Prostate gland (tissue), 2 donors: Measurements from ENCODE around the gene FAM222A. TPM values are rescaled to one million over a fixed set of nuclear protein-coding genes. Genes with fewer than 3 reads are reported as not detected.

ENCODE experiments used
- DNase-seq: peaks from one replicate; pipeline ENCODE4 v3.0.0-alpha.2; 2019; ENCODE audit warnings: low spot score
- H3K27ac ChIP-seq, 2 donors: fragments of 200-600 bp; sonication (generic); 2 replicates each; pipeline ENCODE4 v1.5.1; 2017 to 2019
- H3K27me3 ChIP-seq: fragments of 200-600 bp; sonication (generic); replicated peaks from 2 replicates; pipeline ENCODE4 v1.5.1; 2019; ENCODE audit not compliant: insufficient read depth
- H3K36me3 ChIP-seq, 2 donors: fragments of 200-600 bp; sonication (generic); 1 replicate in 1 of 2; 2 replicates in 1 of 2; pipeline versions ENCODE4 v1.5.1 to v1.8.1; 2017 to 2019
- H3K4me1 ChIP-seq: fragments of 200-600 bp; sonication (generic); replicated peaks from 2 replicates; pipeline ENCODE4 v1.5.1; 2019
- H3K4me3 ChIP-seq, 2 donors: fragments of 200-600 bp; sonication (generic); 2 replicates each; pipeline ENCODE4 v1.5.1; 2017 to 2019
- H3K9me3 ChIP-seq: fragments of 200-600 bp; sonication (generic); 2 replicates; pipeline ENCODE4 v1.5.1; 2017
- POLR2A ChIP-seq: fragments of 450-650 bp; IDR thresholded peaks from one replicate; pipeline ENCODE4 v1.6.1; 2016; ENCODE audit warnings: antibody characterized with exemption, mild to moderate bottlenecking
- POLR2AphosphoS5 ChIP-seq: sonication (generic); formaldehyde crosslinking; IDR thresholded peaks from one replicate; pipeline ENCODE4 v1.6.1; 2017; ENCODE audit warnings: antibody characterized with exemption
- WGBS: methylation state at CpG from one replicate; pipeline ENCODE4 v1.1.5; 2018; 5-methylcytosine and 5-hydroxymethylcytosine counted together
- intact Hi-C: fragments of 100-400 bp; cut with DNase I; formaldehyde crosslinking; loops from one replicate; pipeline ENCODE4 v1.14.2; 2022
- total RNA-seq, 2 donors: library from RNA; depleted of rRNA; stranded (reverse); fragments of >200 nt; gene quantifications; one replicate each; pipeline ENCODE4 v1.1.0, GENCODE V29; 2016
- TF ChIP-seq, protein P1 (sequence below), 4 experiments: fragments of 200-600 bp in 2 of 4; fragments of 450-650 bp in 2 of 4; sonication (generic) in 2 of 4; IDR thresholded peaks; 1 replicate in 3 of 4; 2 replicates in 1 of 4; pipeline ENCODE4 v1.5.1; 2016 to 2019; ENCODE audit warnings: antibody characterized with exemption in 4 of 4, mild to moderate bottlenecking in 2 of 4, moderate library complexity in 2 of 4

Gene FAM222A
- total RNA-seq, 2 donors from 2014 or later, result 2.0 to 52.3 TPM

DNA sequence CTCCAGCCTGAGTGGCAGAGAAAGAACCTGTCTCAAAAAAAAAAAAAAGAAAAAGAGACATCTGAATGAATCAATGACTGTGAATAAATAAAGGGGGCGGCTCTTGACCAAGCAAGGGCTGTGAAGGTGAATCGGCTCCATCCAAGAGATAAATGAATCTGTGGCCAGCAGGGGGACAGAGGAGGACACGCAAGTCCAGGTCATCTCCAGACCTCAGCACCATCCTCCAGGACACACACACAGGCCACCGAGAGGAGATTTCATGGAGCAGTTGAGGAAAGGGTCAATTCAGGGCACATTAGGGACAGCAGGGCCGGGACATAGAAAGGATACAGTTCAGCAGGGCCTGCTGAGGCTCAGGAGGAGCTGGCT is 98.0 kb downstream of the FAM222A start:
- H3K9me3 ChIP-seq, result no peaks in the 10 kb centered on the region
- 81% methylated on average over 5 of the region's 5 CpGs for WGBS
- intact Hi-C loops, result no loop called here

DNA sequence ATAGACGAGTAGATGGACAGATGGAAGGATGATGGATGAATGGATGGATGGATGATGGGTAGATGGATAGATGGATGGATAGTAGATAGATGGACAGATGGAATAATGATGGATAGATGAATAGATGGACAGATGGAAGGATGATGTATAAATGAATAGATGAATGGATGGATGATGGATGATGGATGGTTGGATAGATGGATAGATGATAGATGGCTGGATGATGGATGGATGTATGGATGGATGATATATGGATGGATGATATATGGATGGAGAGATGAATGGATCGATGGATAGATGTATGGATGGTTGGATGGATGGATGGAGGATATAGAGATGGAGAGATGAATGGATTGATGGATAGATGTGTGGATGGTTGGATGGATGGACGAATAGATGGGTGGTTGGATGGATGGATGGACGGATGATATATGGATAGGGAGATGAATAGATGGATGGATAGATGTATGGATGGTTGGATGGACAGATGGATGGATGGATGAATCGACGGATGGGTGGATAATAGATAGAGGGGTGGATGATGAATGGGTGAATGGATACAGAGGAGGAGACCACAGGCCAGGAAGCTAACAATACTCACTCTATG is 100.3 kb downstream of the FAM222A start:
- Histone ChIP-seq H3K4me3 (no peak overlapping the region), H3K27ac (no peak overlapping the region), H3K27me3 (no peaks in the 10 kb centered on the region), H3K36me3 (no peaks in the 10 kb centered on the region), H3K4me1 (no peaks in the 10 kb centered on the region), H3K9me3 (no peaks in the 10 kb centered on the region)
- intact Hi-C loops, result no loop called here
- WGBS, result 95% methylated on average over 6 of the region's 6 CpGs
- no peak for DNase-seq
- TF ChIP-seq, protein P1, sequence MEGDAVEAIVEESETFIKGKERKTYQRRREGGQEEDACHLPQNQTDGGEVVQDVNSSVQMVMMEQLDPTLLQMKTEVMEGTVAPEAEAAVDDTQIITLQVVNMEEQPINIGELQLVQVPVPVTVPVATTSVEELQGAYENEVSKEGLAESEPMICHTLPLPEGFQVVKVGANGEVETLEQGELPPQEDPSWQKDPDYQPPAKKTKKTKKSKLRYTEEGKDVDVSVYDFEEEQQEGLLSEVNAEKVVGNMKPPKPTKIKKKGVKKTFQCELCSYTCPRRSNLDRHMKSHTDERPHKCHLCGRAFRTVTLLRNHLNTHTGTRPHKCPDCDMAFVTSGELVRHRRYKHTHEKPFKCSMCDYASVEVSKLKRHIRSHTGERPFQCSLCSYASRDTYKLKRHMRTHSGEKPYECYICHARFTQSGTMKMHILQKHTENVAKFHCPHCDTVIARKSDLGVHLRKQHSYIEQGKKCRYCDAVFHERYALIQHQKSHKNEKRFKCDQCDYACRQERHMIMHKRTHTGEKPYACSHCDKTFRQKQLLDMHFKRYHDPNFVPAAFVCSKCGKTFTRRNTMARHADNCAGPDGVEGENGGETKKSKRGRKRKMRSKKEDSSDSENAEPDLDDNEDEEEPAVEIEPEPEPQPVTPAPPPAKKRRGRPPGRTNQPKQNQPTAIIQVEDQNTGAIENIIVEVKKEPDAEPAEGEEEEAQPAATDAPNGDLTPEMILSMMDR (IDR thresholded peaks at IDR 0.05), result no peak
- TF ChIP-seq POLR2AphosphoS5 (no peak), POLR2A (no peak)

More for the DNA sequence above, 98.0 kb downstream of the FAM222A start:
- Histone ChIP-seq H3K36me3 (no peaks in the 10 kb centered on the region), H3K27ac (no peak overlapping the region), H3K4me1 (no peaks in the 10 kb centered on the region), H3K4me3 (no peak overlapping the region), H3K27me3 (no peaks in the 10 kb centered on the region)
- DNase-seq, result no peak
- TF ChIP-seq, protein P1 (IDR thresholded peaks at IDR 0.05), result no peak
- TF ChIP-seq POLR2AphosphoS5 (no peak), POLR2A (no peak)

DNA sequence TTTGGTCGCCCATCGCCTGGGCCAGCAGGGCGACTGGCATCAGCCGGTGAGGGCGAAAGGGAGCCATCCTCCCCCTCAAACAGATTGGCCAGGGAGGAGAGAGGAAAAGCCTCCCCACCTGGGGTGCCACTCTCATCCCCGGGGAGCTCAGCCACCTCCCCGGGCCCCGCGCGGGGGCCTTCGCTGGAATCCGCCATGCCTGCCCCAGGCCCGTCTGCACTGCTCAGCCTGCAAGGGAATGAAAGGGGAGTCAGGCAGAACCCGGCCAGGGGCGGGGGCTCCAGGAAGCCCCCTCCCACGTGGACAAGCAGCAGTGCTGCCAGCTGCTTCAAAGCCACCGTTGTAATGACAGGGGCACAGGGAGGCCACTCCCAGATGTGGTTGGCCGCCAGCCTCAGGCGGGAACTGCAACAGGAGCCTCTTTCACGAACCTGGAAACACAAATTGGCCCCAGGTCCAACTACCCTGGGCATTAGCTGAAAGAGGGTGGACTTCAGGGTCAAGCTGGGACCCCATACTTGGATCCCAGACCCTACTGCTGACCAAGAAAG is 101.0 kb downstream of the FAM222A start:
- no peak for DNase-seq
- intact Hi-C loops, result no loop called here
- Histone ChIP-seq H3K27me3 (no peaks in the 10 kb centered on the region), H3K9me3 (no peaks in the 10 kb centered on the region), H3K36me3 (no peaks in the 10 kb centered on the region), H3K4me3 (no peak overlapping the region), H3K4me1 (no peaks in the 10 kb centered on the region), H3K27ac (no peak overlapping the region)
- 71% methylated on average over 17 of the region's 20 CpGs for WGBS
- TF ChIP-seq POLR2A, result no peak
- TF ChIP-seq, protein P1 (IDR thresholded peaks at IDR 0.05), result no peak
- no peak for TF ChIP-seq POLR2AphosphoS5

DNA sequence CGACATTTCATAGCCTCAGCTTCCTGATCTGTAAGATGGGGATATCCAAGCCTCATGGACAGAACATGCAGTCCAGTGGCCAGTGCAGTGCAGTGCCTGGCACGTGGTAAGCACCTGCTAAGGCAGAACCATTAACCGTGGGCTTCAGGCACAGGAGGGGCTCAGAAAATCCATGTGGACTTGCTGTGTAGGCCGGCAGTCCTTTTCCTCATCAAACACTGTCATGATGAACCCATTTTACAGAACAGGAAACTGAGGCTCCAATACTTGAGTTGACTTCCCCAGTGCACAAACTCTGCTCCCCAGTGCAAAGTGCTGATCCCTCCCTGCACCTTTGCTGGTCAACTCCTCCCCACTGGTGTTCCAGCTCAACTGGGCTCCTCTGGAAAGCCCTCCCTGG is 101.6 kb downstream of the FAM222A start:
- no peaks in the 10 kb centered on the region for H3K27me3 ChIP-seq
- TF ChIP-seq POLR2AphosphoS5 (no peak), POLR2A (no peak)
- TF ChIP-seq, protein P1 (IDR thresholded peaks at IDR 0.05), result no peak
- no peak for DNase-seq
- WGBS, result 86% methylated on average over 4 of the region's 4 CpGs
- no peak overlapping the region for H3K27ac ChIP-seq
- intact Hi-C loops, result no loop called here
- no peak overlapping the region for H3K4me3 ChIP-seq
- H3K4me1 ChIP-seq, result no peaks in the 10 kb centered on the region
- no peaks in the 10 kb centered on the region for H3K36me3 ChIP-seq
- no peaks in the 10 kb centered on the region for H3K9me3 ChIP-seq
